Activated CD8-positive, alpha-beta memory T cell treated with anti-CD3 and anti-CD28 coated beads, Interleukin-2, amount 50 U/mL, for 1 hour (primary cell): ENCODE measurements around the gene SDHB.

Experiments used
- DNase-seq: peaks from one replicate; pipeline ENCODE4 v3.0.0-alpha.2; 2020; ENCODE audit errors: extremely low read depth

The SDHB gene

GRCh38 chr1:16986560-16986959, 67.3 kb downstream of the SDHB start:
- DNase-seq, result no peak

DNA sequence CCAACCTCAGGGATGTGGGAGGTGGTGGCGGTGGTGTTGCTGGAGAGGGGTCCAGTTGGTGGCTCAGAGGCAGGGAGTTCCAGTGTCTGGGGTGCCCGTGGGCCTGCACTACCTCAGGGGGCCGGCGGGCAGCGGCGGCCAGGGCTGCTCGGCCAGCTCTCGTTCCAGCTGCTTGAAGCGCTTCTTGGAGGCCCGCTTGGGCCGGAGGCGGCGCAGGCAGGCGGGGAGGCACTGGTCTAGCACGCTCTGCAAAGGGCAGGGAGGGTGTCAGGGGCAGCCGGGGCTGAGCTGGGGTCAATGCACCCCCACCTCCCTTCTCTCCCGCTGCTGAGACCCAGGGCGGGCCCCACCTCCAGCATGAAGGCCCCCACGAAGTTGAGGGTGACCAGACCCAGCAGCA, 67.7 kb downstream of the SDHB start:
- DNase-seq, result no peak

GRCh38 chr1:16984717-16985116, 69.1 kb downstream of the SDHB start:
- no peak for DNase-seq

DNA sequence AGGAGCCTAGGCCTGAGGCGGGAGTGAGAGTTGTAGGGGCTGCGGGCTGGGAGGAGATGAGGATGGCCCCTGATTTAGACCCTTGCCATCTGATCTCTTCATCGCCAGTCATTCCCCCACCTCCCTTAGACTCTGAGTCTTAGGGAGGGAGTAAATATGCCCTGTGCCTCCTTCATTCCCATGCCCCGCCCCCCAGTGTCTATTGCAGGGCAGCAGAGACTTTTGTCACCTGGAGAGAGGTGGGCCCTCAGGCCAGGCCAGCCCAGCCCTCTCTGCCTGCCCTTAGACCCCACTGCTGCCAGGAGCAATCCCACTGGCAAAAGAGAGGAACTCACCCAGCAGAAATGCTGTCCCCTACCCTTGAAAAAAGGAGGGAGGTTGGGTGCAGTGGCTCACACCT, 70.2 kb downstream of the SDHB start:
- no peak for DNase-seq

DNA sequence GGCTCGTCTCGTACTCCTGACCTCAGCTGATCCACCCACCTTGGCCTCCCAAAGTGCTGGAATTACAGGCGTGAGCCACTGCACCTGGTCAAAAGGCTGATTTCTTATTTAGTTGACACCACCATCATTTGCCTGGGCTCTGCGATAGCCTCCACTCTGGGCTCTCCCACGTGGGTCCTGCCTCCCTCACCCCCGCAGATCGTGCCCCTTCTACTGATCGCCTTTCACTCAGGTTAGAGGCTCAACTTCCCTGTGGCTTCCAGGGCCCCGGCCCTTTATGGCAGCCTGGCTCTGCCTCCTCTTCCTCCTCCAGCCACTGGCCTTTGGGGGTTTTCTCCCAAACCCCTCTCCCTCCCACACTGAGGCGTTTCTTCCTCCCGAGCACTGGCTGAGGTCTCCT, 70.9 kb downstream of the SDHB start:
- no peak for DNase-seq

GRCh38 chr1:16981269-16981849, 72.5 kb downstream of the SDHB start:
- no peak for DNase-seq

DNA sequence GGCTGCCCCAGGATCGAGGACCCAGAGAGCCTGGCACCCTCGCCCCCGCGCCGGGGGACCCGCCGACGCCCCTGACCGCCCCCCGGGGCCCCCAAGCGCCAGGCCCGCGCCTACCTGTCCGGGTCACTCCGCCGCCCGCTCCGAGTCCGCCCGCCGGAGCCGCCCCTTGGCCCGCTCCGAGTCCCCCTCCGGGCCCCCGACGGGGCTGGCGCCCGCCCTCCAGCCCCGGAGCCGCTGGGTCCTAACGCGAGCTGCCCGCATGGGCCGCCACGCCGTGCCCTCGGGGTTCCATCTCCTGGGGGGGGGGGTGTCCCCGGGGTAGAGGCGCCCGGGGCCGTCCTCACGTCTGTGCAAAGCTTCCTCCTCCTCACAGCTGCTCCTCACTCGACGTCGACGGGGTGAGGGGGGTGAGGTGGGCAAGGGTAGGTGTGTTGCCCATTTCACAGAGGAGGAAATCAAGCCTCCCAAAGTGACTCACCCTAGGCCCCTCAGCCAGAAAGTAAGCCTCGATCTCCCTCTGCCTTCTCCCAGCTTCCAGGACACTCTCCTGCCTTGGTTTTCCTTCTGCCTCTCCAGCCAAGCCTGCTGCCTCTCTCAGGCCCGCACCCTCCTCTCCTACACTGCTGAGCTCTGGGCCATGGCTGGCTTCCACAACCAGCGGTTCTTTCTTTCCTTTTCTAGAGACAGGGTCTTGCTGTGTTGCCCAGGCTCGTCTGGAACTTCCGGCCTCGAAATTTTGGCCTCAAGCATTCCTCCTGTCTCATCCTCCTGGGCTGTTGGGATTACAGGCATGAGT, 73.2 kb downstream of the SDHB start, which contains the start of gene MFAP2:
Gene MFAP2, minus strand, starts transcription at position 148 of the 796 bp plus-strand sequence. CDS start 2,347 bp downstream, outside the sequence.
- DNase-seq, result no peak

GRCh38 chr1:16979475-16980327, 74.1 kb downstream of the SDHB start:
- no peak for DNase-seq

GRCh38 chr1:16978567-16979474, 75.0 kb downstream of the SDHB start:
- no peak for DNase-seq

GRCh38 chr1:16978139-16978538, 75.7 kb downstream of the SDHB start:
- DNase-seq, result no peak

- no peak for DNase-seq
These were observed 76.5 kb downstream of the SDHB start for GRCh38 chr1:16977377-16977776.

GRCh38 chr1:16976966-16977365, 76.9 kb downstream of the SDHB start:
- no peak for DNase-seq

DNA sequence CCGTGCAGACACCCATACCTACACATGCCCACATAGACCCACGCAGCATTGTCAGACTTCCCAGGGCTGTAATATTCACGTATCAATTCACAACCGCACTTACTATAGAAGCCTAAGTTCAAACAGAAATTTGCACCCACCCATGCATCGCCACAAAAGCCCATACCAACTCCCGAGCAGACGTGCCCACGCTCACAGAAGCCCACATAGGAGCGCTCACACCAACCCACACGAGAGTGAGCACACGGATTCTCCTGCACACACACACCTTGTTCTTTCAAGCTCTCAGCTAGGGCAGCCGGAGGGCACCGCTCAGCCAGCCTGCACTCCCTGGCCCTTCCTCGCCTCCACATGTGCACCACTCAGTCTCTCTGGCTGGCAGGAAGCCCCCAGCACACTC, 78.0 kb downstream of the SDHB start:
- no peak for DNase-seq

GRCh38 chr1:16975211-16975610, 78.6 kb downstream of the SDHB start:
- no peak for DNase-seq

GRCh38 chr1:16973215-16973614, 80.6 kb downstream of the SDHB start:
- DNase-seq, result no peak

DNA sequence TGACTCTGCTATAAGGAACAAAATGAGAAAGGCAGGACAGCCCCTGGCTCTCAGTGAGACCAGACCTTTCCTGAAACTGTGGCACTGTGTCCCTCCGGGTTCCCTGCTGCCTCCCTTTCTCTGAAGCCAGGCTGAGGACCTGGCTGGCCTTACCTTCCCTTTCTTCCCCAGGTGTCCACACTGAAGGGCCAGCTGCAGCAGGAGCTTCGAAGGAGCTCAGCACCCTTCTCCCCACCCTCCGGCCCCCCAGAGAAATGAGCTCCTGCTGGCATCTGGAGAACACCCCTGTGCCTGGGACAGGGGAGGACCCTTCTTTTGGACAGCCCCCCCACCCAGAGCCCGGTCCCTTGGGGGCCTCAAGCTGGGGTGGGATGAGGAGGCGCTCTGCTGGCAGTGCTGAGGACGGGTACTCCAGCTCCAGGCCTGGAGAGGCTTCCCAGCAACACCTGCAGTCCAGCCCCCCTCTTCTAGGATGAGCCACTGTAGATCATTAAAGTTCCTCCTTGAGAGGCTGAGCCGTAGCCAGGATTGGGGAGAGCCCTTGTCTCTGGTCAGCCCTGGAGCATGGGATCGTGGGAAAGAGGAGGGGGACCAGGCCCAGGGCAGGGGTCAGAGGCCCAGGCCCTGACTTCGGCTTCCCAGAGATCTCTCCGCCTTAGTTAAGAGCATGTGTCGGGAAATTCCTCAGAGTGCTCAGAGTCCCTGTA, 81.5 kb downstream of the SDHB start:
- DNase-seq, result no peak

- no peak for DNase-seq
These were observed 82.3 kb downstream of the SDHB start for GRCh38 chr1:16971341-16972188.

GRCh38 chr1:16970132-16970910, 83.5 kb downstream of the SDHB start:
- DNase-seq, result no peak

GRCh38 chr1:16969651-16970050, 84.2 kb downstream of the SDHB start:
- no peak for DNase-seq
